HuH-7 (cell line): Measurements from ENCODE around the gene UCHL1.

Experiments used
- DNase-seq: peaks from one replicate; pipeline ENCODE4 v3.0.0; 2011; ENCODE audit warnings: low spot score

UCHL1 gene

DNA sequence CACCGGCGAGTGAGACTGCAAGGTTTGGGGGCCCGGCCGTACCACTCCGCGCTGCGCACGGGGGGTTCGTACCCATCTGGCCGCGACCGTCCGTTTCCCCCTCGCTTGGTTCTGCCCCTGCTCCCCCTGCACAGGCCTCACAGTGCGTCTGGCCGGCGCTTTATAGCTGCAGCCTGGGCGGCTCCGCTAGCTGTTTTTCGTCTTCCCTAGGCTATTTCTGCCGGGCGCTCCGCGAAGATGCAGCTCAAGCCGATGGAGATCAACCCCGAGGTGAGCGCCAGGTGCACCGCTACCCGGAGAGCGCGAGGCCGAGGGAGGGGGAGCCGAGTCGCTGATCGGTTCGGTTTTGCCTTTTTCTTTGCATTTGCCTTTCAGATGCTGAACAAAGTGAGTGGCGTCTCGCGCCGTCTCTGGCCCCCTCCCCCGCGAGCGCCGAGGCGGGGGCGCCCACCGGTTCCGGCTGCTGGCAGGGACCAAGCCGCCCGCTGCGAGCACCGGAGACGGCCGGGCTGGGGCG is at the start of gene UCHL1:
Gene UCHL1, plus strand, starts transcription at position 189 of the 517 bp plus-strand sequence. Its CDS starts 49 bp downstream, at position 238.
- DNase-seq = peak; percentile 69

GRCh38 chr4:41207291-41207831 is 49.4 kb upstream of the UCHL1 start:
- no peak for DNase-seq

DNA sequence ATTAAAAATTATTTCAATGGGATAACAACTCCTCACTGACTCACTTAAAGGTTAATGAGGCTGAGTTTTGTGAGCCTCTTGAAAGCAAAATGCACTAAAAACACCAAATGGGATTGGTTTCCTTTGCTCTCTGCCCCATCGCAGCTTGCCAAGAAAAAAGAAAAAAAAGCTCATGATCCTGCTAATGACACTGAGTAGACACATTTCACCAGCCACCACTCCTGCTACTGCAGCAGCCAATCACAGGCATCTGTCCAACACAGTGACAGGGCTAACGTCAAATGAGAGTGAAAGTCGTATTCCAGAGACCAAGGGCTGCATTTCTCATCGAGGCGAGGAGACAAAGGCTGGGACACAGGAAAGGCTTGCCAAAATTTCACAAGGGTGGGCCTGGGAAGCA is 47.5 kb upstream of the UCHL1 start:
- peak; percentile 62 for DNase-seq

DNA sequence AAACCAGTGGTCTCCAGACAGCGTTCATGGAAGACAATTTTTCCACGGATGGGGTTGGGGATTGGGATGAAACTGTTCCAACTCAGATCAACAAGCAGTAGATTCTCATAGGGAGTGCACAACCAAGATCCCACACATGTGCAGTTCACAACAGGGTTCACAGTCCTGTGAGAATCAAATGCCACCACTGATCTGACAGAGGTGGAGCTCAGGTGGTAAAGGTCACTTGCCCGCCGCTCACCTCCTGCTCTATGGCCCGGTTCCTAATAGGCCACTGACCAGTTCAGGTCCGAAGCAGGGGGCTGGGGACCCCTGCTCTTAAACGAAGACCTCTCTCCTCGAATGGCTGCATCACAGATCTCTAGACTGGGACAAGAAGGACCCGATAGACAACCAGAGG is 46.8 kb upstream of the UCHL1 start:
- DNase-seq = no peak

GRCh38 chr4:41211951-41212615 is 44.6 kb upstream of the UCHL1 start:
- no peak for DNase-seq

GRCh38 chr4:41212616-41213203 is 44.0 kb upstream of the UCHL1 start:
- DNase-seq = peak; percentile 82

- DNase-seq = no peak
Observed at GRCh38 chr4:41213625-41214135, 43.0 kb upstream of the UCHL1 start.

DNA sequence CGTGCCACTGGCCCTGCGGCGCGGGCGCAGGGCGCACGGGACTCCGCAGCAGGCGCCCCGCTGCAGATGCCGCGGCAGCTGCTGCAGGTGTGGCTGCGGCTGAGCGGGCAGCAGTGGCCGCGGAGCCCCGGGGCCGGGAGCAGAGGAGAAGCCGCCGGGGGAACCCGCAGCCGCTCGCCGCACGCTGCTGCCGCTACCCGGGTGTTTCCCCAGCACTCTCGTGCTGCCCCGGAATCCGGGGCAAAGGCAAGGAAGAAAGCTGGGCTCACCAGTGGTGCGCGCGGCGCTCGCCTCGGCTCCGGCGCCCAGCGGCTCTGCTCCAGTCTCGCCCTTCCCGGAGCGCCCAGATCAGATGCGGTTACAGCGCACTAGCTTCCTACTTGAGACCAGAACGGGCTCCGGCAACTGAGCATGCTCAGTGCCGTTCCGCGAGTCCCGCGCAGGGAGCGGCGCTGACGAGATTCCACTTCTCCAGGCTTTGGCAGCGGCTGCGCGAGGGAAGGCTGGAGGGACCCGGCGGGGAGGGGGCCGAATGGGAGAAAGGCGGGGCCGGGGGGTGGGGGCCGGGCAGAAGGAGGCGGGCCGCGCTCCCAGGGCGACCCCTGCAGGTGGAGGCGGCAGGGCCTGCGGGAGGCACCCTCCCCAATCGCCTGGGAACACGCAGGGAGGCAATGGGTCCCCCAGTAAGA is 42.4 kb upstream of the UCHL1 start, which contains the start of gene APBB2:
Gene APBB2, minus strand, starts transcription at position 407 of the 689 bp plus-strand sequence. CDS start 181,288 bp downstream, outside the sequence.
- peak; percentile 95 for DNase-seq

DNA sequence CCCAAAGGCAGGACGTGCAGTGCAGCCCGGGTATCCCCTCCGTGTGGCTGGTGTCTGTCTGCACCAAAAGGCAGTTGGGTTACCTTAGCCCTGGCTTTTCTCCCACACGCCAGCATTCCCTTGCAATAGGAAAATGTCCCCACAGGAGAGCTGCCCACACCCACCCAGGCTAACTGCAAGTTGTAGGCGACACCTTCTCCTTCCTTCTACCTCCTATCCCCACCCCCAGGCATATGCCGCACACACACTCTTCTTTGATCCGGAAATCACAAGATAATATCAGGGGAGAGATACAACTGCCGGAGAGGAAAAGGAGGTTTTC is 41.9 kb upstream of the UCHL1 start:
- DNase-seq = no peak

DNA sequence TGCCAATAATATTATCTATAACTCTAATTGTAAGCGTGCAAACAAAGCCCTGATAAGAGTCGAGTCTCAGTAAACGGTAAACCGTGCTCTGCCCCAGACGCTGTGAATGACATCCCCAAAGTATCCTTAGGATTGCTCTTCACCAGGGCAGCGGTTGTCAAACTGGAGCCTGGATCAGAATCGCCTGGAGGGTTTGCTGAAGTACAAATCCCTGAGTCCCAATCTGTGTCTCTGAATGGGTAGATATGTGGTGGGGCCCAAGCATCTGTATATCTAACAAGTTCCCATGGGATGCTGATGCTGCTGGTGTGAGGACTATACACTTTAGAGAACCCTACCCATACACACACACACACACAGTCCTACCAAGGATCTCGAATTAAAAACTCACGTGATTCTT is 41.6 kb upstream of the UCHL1 start:
- peak; percentile 17 for DNase-seq

DNA sequence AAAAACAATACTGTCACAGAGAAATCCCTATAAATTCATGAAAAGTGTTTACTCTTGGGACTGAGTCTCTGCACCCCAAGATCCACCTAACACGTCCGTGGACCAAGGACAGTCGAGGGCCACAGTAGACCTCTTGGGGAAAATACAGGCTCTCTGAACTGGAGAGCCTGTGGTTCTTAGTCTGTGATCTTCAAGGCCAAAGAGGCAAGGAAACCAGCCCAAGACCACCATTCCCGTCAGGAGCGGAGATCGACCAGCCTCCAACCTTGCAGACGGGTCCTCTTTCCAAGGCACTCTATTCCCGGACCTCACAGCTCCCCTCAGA is 40.8 kb upstream of the UCHL1 start:
- DNase-seq = no peak

DNA sequence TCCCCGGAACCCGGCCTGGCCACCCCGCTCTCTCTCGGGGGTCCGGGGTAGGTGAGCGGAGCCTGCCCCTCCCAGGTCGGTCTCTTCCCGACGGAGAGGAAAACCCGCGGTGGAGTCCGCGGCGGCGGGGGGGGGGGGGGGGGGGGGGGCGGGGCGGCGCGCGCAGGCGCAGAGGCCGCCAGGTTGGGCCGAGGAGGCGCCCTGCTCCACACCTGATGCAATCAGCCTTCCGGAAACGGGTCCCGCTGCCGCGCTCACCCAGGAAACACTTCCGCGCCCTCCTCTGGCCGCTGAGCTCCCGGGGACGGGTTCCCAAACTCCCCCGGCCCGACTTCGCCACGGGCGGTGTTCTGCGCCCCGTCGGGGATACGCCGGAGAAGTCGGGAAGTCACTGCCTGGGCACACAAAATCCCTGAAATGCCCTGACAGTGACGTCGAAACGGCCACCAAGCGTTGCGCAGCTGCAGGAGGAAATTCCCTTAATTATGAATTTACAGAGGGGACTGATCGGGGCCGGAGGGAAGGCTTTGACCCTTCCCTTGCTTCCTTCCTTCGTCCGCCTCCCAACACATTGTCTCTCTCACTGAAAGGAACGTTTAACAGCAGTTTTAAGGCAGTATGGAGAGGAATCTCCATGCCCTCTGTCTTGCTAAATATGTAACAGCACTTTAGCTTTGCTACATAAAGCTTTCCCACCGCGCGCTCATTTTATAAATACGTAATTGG is 40.3 kb upstream of the UCHL1 start:
- DNase-seq = peak; percentile 89

GRCh38 chr4:41217020-41217333 is 39.8 kb upstream of the UCHL1 start:
- no peak for DNase-seq

GRCh38 chr4:41217374-41217773 is 39.4 kb upstream of the UCHL1 start:
- DNase-seq = no peak

- DNase-seq = no peak
Observed at GRCh38 chr4:41218703-41219102, 38.0 kb upstream of the UCHL1 start.

- DNase-seq = no peak
Observed at GRCh38 chr4:41219421-41219950, 37.2 kb upstream of the UCHL1 start.

DNA sequence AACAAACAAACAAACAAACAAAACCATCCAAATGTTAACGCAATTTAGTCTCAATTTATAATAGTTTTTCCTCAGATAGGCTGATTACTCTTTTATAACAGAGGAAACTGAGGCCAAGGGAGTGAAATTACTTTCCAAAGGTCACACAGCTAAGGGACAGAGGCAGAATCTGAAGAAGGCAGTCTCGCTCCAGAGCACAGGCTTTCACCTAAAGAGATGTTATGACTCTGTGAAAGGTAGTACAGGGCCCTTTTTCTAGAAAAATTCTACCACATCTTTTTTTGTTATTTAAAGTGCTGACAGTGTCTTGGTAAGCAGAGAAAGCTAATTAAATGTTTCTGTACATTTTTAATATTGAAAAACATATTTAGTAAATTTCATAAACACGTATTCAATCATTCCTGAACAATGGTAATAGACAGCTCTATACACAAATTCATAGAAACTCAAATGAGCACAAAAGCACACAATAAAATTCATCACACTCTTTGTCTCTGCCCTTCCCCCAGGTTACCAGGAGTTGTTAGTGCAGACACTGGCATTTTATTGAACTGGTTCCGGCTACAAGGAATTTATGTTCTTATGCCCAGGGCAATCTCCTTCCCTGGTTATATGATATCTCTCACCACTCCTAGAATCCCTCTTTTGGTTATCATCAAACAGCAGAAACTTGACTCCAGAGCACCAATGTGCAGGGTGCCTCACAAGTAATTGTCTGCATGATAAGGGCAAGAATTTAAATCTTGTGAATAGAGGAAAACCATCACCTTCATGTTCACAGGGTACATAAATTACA is 34.7 kb upstream of the UCHL1 start:
- DNase-seq = no peak

- DNase-seq = no peak
Observed at GRCh38 chr4:41227902-41228301, 28.8 kb upstream of the UCHL1 start.

GRCh38 chr4:41232406-41232805 is 24.3 kb upstream of the UCHL1 start:
- no peak for DNase-seq

DNA sequence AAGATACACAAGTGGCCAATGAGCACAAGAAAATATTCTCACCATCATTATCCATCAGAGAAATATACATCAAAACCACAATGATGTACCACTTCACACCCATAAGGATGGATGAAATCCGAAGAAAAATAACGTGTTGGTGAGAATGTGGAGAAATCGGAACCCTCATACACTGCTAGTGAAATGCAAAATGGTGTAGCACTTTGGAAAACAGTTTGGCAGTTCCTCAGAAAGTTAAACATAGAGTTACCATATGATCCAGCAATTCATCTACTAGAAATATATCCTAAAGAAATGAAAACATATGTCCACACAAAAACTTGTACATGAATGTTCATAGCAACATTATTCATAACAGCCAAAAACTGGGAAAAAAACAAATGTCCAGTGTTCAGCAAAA is 23.9 kb upstream of the UCHL1 start:
- DNase-seq = no peak

DNA sequence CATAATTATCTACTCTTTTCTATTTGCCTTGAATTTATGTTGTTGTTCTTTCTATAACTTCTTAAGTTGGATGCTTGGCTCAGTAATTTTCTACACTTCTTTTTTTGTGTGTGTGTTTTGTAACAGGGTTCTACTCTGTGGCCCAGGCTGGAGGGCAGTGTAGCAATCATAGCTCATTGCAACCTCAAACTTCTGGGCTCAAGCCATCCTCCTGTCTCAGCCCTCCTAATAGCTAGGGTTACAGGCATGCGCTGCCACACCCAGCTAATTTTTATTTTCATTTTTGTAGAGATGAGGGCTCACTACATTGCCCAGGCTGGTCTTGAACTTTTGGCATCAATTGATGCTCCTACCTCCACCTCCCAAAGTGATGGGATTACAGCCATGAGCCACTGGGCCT is 20.7 kb upstream of the UCHL1 start:
- no peak for DNase-seq
